Duodenal mucosa (tissue), 2 donors: ENCODE data around the gene DENND5A.

Experiments
- H3K27ac ChIP-seq: one replicate; pipeline ENCODE4 v1.7.0; 2013; ENCODE audit warnings: low read depth, low read length
- H3K27me3 ChIP-seq, 2 donors: one replicate each; pipeline ENCODE4 v1.7.0; 2013; ENCODE audit warnings: low read length in 2 of 2, control low read depth in 1 of 2; ENCODE audit not compliant: insufficient read depth in 2 of 2, control insufficient read depth in 1 of 2
- H3K36me3 ChIP-seq, 2 donors: one replicate each; pipeline ENCODE4 v1.7.0; 2013; ENCODE audit warnings: low read length in 2 of 2, control low read depth in 1 of 2; ENCODE audit not compliant: insufficient read depth in 2 of 2, control insufficient read depth in 1 of 2
- H3K4me1 ChIP-seq, 2 donors: one replicate each; pipeline ENCODE4 v1.7.0; 2013; ENCODE audit warnings: low read length in 2 of 2, control low read depth in 1 of 2; ENCODE audit not compliant: insufficient read depth in 2 of 2, control insufficient read depth in 1 of 2
- H3K4me3 ChIP-seq, 2 donors: one replicate each; pipeline ENCODE4 v1.7.0; 2013; ENCODE audit warnings: low read length in 2 of 2, low read depth in 1 of 2
- H3K9ac ChIP-seq, 2 donors: one replicate each; pipeline ENCODE4 v1.7.0; 2013; ENCODE audit warnings: low read length in 2 of 2, low read depth in 1 of 2
- H3K9me3 ChIP-seq, 2 donors: one replicate each; pipeline ENCODE4 v1.7.0; 2013; ENCODE audit warnings: low read length in 2 of 2, control low read depth in 1 of 2; ENCODE audit not compliant: control insufficient read depth in 1 of 2

DENND5A gene

DNA sequence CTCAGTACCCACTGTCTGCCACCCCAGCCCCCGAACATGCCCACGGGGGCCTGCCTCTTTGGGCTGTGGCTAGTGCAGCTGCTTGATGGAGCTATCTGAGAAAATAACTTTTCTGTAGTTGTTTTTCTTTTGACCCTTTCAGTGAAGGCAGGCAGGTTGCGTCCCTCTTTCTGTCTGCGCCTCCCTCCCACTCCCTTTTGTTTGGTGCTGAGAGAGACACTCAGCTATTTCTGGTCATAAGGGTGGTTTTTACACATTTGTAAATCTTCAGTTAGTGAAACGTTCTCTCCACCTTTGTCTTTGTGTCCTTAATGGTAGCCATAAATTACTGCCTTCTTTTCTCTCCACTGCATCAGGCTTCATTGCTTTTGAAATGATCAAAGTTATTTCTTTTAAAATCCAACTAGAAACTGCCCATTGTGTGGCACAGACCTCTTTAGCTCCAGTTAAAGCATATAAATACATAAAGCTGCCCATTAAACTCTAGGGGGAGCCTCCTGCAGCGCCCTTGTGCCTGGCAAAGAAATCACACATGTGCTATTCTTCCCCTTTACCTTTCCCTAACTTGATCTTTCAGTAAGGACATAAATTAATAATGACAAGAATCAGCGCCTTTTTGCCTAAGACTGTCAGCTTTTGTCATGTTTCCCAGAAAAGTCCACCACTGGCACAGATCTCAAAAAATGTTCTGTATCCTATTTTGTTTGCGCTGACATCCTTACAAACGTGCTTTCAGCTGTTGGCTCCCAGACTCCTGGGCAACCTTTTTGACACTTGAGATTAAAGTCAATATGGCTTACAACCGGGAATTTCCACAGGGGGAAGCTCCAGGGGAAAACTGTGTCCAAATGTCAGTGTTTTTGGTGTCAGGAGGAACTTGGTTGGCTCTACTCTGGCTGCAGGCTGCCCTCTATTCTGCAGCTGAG is 172.0 kb downstream of the DENND5A start:
- Histone ChIP-seq H3K9me3 (no peaks in the 10 kb centered on the region), H3K4me1 (peaks cover 9 to 21% of the 10 kb centered on the region in 2 donors), H3K36me3 (no peaks in the 10 kb centered on the region), H3K4me3 (no peak overlapping the region), H3K27me3 (peaks cover 7 to 8% of the 10 kb centered on the region in 2 donors), H3K9ac (no peak overlapping the region), H3K27ac (no peak overlapping the region)

DNA sequence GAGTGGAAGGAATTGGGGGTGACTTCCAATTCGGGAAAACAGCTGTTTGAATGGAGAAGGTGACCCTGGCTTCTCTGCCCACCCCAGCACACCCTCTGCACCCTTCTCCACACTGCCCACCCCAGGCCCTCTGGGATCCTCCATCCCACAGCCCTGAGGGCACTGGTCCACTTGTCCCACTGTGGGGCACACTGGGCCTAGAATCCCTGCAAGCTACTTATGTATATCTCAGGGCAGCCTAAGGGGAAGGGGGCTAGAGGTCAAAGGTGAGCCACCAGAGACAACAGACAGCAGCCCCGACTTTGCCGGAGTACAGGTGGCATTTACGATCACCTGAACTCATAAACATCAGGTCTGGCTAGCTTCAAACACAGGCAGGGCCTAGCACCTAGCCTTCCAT is 173.1 kb downstream of the DENND5A start:
- Histone ChIP-seq H3K4me3 (peak overlapping the region in 1 of 2 donors; percentile 29), H3K9ac (no peak overlapping the region), H3K4me1 (peaks cover 9 to 21% of the 10 kb centered on the region in 2 donors), H3K27ac (no peak overlapping the region), H3K9me3 (no peaks in the 10 kb centered on the region), H3K36me3 (no peaks in the 10 kb centered on the region), H3K27me3 (peaks cover 7 to 8% of the 10 kb centered on the region in 2 donors)

DNA sequence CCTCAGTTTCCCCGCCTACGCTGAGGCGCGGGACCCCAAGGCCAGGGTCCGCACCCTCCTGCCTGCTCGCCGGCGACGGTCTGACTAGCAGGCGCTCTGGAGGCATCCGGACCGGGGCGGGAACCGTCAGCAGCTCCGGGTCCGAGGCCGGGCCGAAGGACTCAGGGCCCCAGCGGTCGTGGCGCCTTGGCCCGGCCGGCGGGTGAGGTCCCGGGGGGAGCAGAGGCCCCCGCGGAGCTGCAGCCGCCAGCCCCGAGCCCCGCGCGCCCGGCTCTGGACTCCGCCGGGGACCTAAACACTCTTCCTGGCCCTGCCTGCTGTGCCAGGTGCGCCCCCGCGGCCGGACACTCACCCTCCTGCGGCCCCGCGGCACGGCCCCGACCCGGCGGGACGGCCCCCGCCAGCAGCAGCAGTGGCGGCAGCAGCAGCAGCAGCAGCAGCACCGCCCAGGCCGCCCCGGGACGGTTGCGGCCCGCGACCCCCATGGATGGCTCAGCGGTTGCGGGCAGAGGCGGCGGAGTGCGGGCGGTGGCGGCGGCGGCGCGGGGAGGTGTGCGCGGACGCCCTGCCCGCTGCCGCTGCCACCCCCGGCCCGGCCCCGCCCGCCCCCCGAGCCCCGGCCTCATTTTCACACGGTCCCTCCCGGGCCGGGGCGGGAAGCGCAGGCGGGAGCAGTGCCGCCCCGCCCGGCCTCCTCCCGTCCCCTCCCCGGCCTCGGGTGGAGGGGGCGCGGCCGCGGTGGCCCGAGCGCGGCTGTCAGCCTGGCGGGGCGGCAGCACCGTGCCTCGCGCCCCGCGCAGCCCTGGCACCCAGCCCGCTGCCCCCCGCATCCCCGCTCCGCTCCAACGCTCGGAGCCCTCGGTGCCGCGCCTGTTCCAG is 173.9 kb downstream of the DENND5A start, which contains the start of gene SCUBE2:
SCUBE2 (minus strand) TSS at position 556 of the 879 bp plus-strand sequence; CDS start at position 485, 71 bp downstream.
- H3K27ac ChIP-seq, result no peak within 1 kb of the TSS
- peak within 1 kb of the TSS; percentile 55 to 56 for H3K4me3 ChIP-seq
- peaks cover 9 to 21% of the 10 kb centered on the region in 2 donors for H3K4me1 ChIP-seq
- peaks cover 7 to 8% of the 10 kb centered on the region in 2 donors for H3K27me3 ChIP-seq
- H3K36me3 ChIP-seq, result no peaks in the 10 kb centered on the region
- H3K9me3 ChIP-seq, result no peaks in the 10 kb centered on the region
- peak within 1 kb of the TSS in 1 of 2 donors; percentile 32 for H3K9ac ChIP-seq

DNA sequence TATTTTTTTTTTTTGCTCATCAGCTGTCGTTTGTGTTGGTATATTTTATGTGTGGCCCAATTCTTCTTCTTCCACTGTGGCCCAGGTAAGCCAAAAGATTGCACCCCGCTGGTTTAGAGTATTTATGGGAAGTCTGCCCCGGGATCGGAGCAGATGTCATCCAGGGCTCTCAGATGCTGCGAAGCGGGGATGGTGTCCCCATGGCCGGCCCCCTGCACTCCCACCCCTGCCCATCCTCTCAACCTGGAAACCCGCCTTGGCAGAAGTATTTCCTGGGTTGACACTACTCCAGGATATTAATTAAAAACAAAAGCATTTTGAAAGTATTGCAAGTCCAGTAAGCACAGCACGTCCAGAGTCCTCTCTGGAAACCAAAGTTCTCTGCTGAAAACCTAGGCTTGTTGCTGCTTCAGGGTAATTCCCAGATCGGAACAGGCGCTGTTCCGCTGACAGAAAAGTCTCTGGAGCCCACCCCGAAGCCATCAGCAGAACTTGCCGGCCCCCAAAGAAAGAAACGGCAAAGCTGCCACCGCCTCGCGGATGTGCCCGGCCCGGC is 174.6 kb downstream of the DENND5A start:
- no peak overlapping the region for H3K27ac ChIP-seq
- peak overlapping the region; percentile 55 to 56 for H3K4me3 ChIP-seq
- H3K4me1 ChIP-seq, result peaks cover 9 to 21% of the 10 kb centered on the region in 2 donors
- no peaks in the 10 kb centered on the region for H3K9me3 ChIP-seq
- no peaks in the 10 kb centered on the region for H3K36me3 ChIP-seq
- H3K27me3 ChIP-seq, result peaks cover 7 to 8% of the 10 kb centered on the region in 2 donors
- H3K9ac ChIP-seq, result peak overlapping the region in 1 of 2 donors; percentile 32

DNA sequence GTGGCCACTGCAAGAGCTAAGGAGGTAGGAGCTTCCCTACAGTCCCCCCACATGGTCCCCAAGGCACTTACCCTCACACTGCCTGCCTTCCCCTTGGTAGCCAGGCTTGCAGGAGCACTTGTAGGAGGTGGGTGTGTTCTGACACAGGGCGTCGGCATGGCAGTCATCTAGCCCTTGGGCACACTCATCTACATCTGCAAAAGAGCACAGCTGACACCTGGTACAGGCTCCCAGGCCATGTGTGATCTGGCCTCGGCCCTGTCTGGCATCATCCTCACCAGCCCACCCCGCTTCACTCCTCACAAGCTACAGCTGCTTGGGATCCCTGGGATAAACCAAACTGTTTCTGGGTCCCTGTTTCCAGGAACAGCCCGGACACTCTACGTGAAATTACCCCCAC is 175.5 kb downstream of the DENND5A start:
- Histone ChIP-seq H3K4me1 (peaks cover 9 to 21% of the 10 kb centered on the region in 2 donors), H3K9ac (no peak overlapping the region), H3K27ac (no peak overlapping the region), H3K4me3 (peak overlapping the region in 1 of 2 donors; percentile 19), H3K27me3 (peaks cover 3 to 7% of the 10 kb centered on the region in 2 donors), H3K36me3 (no peaks in the 10 kb centered on the region), H3K9me3 (no peaks in the 10 kb centered on the region)

DNA sequence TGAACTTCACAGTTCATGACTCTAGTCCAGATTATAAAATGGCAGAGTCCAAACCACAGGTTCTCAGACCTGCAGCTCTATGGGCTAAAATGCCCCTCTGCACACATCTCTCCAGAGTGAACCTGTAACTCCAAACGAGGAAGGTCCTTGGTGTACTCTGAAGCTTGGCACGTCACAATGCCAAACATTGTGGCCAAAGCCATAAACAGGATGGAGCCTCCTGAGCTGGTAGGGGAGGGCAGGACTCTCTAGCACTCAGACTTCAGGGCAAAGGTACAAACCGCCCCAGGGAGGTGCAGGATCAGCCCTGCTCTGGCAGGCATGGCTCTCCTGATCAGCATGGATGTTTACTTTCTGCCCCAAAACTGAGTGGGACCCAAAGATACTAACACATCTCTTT is 176.1 kb downstream of the DENND5A start:
- Histone ChIP-seq H3K4me1 (peaks cover 9 to 21% of the 10 kb centered on the region in 2 donors), H3K27me3 (peaks cover 3 to 7% of the 10 kb centered on the region in 2 donors), H3K27ac (no peak overlapping the region), H3K36me3 (no peaks in the 10 kb centered on the region), H3K9ac (no peak overlapping the region), H3K9me3 (no peaks in the 10 kb centered on the region), H3K4me3 (no peak overlapping the region)
